ENCODE measurements around the gene CPSF3.

Gene CPSF3

DNA sequence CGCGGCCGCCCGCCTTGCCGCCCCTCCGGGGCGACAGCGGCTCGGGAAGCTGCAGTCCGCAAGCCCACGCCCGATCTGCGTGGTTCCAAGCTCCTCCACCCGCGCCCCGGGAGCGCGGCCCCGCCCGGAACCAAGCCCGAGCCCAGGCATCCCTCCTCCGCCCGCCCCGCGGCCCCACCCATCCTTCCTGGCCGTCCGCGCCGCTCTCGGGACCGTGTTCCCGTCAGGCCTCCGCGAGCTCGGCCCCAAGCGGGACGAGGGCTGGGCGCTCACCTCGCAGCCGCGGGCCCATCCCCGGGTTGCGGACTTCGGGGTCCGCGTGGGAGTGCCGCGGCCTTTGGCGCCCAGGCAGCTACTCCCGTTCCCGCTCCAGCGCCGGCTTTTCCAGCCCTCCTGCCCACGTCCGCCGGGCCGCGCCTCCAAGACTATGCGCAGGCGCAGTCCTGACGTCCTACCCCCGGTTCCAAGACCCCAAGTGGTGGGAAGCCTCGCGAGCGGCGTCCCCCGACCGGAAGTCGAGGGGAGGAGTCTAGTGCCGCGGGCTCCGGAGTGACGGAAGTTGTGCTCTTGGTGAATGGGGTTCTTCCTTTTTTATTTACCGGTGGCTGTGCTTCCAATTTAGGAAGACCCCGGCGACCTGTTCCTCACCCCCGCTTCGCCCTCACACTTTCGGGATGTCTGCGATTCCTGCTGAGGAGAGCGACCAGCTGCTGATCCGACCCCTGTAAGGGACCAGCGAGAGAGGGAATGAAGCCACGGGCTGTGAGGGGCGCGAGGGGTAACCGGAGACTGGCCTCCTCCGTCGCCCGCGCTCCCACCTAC lies at the start of gene CPSF3, which contains the start of gene ITGB1BP1:
TSS of gene CPSF3 (plus strand) at position 555 of the 822 bp plus-strand sequence. CDS start at position 675, 120 bp downstream.
TSS of gene ITGB1BP1 (minus strand) at position 429 of the 822 bp plus-strand sequence. CDS start 4,831 bp downstream, outside the sequence.
- ChIA-PET CTCF (interaction anchor here (0.9 to 2.9 kb wide), 6 partner anchors 10 to 284 kb away, joined by 3 to 14 read pairs (median 6); partner anchors contain the start of gene ASAP2), POLR2A (interaction anchor here (0.6 to 1.4 kb wide), 8 partner anchors 10 to 208 kb away, joined by 3 to 4 read pairs (median 3); partner anchors contain the start of genes ADAM17 and YWHAQ)
- peak; percentile 71 for DNase-seq (ENCODE audit: low read depth, low spot score)
- TF ChIP-seq, protein P1, sequence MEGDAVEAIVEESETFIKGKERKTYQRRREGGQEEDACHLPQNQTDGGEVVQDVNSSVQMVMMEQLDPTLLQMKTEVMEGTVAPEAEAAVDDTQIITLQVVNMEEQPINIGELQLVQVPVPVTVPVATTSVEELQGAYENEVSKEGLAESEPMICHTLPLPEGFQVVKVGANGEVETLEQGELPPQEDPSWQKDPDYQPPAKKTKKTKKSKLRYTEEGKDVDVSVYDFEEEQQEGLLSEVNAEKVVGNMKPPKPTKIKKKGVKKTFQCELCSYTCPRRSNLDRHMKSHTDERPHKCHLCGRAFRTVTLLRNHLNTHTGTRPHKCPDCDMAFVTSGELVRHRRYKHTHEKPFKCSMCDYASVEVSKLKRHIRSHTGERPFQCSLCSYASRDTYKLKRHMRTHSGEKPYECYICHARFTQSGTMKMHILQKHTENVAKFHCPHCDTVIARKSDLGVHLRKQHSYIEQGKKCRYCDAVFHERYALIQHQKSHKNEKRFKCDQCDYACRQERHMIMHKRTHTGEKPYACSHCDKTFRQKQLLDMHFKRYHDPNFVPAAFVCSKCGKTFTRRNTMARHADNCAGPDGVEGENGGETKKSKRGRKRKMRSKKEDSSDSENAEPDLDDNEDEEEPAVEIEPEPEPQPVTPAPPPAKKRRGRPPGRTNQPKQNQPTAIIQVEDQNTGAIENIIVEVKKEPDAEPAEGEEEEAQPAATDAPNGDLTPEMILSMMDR (IDR thresholded peaks at IDR 0.05; ENCODE audit: insufficient read depth, low read length, missing control alignments): no peak
- H3K4me3 ChIP-seq (ENCODE audit: low read depth, low read length): peak within 1 kb of the TSS; percentile 98

DNA sequence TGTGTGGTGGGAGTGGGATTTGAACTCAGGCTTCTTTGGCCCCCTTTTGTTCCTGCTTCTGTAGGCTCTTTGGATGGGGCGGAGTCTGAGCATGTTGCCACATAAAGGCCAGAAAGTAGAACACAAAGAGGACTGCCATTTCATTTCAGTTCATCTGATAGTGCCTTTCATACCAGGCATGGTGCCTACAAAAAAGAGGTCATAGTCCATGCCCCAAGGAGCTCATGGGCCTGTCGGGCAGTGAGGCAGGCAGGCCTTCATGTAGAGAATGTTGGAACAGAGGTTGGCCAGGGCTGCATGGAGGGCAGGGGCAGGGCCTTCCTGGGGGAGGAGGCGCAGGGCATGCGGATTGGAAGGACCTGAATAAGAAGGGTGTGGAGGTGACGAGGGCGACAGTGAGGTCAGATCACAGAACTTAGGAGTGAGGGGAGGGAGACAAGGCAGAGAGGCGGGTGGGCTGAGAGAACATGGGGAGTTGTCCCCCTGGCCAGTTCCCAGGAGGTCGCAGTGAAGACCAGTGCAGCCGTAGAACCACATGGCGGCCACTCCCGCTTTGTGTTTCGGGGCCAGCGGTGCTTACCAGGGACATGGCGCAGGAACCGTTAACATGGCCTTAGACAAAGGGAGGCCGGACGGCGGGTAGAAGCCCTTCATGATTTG lies 49.3 kb upstream of the CPSF3 start:
- ChIA-PET CTCF (interaction anchor here (1.5 to 6.6 kb wide), 2 partner anchors 169 to 233 kb away, joined by 3 to 118 read pairs; no protein-coding TSS in a partner anchor), POLR2A (no interaction called here)
- TF ChIP-seq, protein P1 (IDR thresholded peaks at IDR 0.05; ENCODE audit: insufficient read depth, low read length, missing control alignments): no peak
- H3K4me3 ChIP-seq (ENCODE audit: low read depth, low read length): no peak overlapping the region
- no peak for DNase-seq (ENCODE audit: low read depth, low spot score)

GRCh38 chr2:9375857-9376428 lies 47.5 kb upstream of the CPSF3 start:
- no peak for DNase-seq (ENCODE audit: low read depth, low spot score)
- ChIA-PET POLR2A (no interaction called here), CTCF (interaction anchor here (6.6 kb wide), 1 partner anchor 235 kb away, joined by 118 read pairs; no protein-coding TSS in a partner anchor)
- TF ChIP-seq, protein P1 (IDR thresholded peaks at IDR 0.05; ENCODE audit: insufficient read depth, low read length, missing control alignments): no peak
- no peak overlapping the region for H3K4me3 ChIP-seq (ENCODE audit: low read depth, low read length)

- CTCF ChIA-PET: interaction anchor here (0.7 to 1.7 kb wide), 3 partner anchors 13 to 235 kb away, joined by 3 to 9 read pairs (median 3); no protein-coding TSS in a partner anchor
- TF ChIP-seq, protein P1 (IDR thresholded peaks at IDR 0.05; ENCODE audit: insufficient read depth, low read length, missing control alignments): no peak
- no peak overlapping the region for H3K4me3 ChIP-seq (ENCODE audit: low read depth, low read length)
- no peak for DNase-seq (ENCODE audit: low read depth, low spot score)
- POLR2A ChIA-PET: interaction anchor here (0.5 kb wide), 1 partner anchor 696 kb away, joined by 3 read pairs; the partner anchor contains the start of gene ID2
Observed at GRCh38 chr2:9377461-9378097, 45.9 kb upstream of the CPSF3 start.

- no peak for DNase-seq (ENCODE audit: low read depth, low spot score)
- ChIA-PET CTCF (interaction anchor here (0.7 to 1.7 kb wide), 3 partner anchors 14 to 236 kb away, joined by 3 to 9 read pairs (median 3); no protein-coding TSS in a partner anchor), POLR2A (interaction anchor here (0.5 to 0.6 kb wide), 2 partner anchors 36 to 697 kb away, joined by 3 to 4 read pairs; partner anchors contain the start of gene ID2)
- no peak overlapping the region for H3K4me3 ChIP-seq (ENCODE audit: low read depth, low read length)
- TF ChIP-seq, protein P1 (IDR thresholded peaks at IDR 0.05; ENCODE audit: insufficient read depth, low read length, missing control alignments): no peak
Observed at GRCh38 chr2:9378433-9379390, 44.7 kb upstream of the CPSF3 start.

Data from AG04449 (cell line).